CD4-positive, alpha-beta T cell treated with Interleukin-17A for 4 hours (primary cell): ENCODE data around the gene KLF1.
"Not testable (repeated sequence)": the region's sequence is repeated elsewhere in the genome, so short reads cannot be mapped to it uniquely, and the experiment has no call there.

Experiments
- DNase-seq: peaks from one replicate; pipeline ENCODE4 v3.0.0-alpha.2; 2020; ENCODE audit warnings: mixed read lengths

KLF1 gene

DNA sequence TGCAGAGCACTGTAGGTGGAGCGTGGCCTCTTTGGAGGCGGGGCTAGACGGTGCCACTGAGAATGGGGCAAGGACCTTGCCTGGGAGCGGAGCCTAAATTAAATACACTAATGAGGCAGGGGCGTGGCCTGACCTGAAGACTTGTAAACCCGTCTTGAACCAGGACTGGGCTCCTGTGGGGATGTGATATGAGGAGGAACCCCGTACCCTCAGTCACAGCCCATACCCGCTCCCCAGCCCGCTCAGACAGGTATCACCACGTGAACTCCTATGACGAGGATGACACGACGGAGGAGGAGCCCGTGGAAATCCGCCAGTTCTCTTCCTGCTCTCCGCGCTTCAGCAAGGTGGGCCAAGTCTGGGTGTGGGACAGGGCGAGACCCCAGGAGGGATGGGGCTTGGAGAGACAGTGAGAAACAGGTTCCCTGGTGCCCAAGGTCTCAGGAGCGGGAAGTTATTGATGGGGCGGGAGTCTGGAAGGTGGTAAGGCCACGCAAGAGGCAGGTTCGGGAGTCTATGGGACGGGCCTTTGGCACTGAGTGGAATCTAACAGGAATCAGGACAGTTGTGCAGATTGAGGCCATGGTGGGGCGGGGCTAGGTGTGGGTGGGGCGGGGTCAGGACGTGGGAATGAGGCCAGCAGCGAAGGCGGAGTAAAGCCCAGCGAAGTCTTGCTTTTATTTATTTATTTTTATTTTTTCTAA, 20.4 kb downstream of the KLF1 start:
- no peak for DNase-seq

DNA sequence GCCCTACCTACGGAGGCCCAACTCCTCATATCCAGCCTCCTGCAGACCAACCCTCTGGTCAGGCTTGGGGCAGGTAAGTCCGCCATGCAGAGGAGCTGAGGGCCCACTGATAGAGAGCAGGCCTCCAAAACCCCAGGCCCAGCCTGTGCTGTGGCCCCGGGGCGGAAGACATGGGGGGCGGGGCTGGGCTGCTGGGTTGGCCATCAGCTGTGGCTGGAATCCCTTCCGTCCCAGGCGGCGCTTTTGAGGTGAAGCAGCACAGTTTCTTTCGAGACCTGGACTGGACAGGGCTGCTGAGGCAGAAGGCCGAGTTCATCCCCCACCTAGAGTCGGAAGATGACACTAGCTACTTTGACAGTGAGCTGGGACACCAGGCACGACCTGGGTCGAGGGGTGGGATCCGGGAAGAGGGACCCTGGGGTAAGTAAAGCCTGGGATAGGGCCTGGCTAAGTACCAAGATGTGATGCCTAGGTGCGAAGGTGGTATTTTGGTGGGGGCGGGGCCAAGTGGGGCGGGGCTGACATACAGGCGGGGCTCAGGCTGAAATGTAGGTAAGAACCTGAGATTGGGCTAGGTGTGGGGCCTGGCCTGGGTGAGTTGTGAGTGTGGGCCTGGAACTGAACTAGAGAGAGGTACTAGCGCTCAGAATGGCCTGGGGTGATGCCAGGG, 21.1 kb downstream of the KLF1 start:
- no peak for DNase-seq

DNA sequence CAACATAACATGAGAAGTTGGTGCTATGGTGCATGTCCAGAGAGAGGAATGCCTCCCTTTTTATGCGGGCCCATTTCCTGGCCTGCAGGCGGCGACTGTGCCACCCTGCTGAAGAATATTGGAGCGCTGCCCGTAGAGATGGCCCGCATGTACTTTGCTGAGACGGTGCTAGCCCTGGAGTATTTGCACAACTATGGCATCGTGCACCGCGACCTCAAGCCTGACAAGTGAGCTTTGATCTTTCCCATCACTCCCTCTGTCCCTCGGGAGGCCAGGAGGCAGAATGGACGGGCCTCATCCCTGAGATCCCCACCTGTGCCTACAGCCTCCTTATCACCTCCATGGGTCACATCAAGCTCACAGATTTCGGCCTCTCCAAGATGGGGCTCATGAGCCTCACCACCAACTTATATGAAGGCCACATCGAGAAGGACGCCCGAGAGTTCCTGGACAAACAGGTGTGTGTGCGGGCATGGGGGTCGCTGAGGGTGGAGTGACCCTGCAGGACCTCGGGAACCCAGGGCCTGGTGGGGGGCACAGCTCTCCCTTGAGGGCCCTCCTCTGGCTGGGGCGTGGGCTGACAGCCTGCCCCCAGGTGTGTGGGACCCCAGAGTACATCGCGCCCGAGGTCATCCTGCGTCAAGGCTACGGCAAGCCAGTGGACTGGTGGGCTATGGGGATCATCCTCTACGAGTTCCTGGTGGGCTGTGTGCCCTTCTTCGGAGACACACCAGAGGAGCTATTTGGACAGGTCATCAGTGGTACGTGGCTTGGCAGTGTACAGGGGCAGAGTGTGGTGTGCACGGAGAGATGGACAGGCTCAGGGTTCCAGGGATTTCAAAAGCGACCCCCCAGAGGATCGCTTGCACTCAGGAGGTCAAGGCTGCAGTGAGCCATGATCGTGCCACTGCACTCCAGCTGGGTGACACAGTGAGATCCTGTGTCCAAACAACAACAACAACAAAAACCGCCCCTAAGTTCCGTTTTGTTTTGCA, 22.0 kb downstream of the KLF1 start:
- DNase-seq: no peak

DNA sequence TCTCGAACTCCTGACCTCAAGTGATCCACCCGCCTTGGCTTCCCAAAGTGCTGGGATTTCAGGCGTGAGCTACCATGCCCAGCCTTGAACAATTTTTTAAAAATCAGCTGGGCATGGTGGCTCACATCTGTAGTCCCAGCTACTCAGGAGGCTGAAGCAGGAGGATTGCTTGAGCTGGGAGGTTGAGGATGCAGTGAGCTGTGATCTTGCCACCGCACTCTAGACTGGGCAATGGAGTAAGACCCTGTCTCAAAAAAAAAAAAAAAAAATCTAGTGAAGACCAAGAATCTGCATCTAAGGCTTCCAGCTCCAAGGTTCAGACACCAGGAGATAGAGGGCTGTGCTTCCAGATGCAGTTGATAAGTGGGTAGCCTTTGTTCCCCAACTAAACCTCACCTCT, 22.9 kb downstream of the KLF1 start:
- DNase-seq: no peak

DNA sequence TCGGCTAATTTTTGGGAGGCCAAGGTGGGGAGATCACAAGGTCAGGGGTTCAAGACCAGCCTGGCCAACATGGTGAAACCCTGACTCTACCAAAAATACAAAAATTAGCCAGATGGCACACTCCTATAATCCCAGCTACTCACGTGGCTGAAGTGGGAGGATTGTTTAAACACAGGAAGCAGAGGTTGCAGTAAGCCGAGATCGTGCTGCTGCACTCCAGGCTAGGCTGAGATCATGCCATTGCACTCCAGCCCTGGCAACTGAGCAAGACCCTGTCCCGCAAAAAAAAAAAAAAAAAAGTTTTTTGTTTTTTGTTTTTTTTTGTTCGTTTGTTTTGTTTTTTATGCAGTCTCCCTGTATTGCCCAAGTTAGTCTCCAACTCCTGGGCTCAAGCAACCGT, 27.5 kb downstream of the KLF1 start:
- DNase-seq: no peak

DNA sequence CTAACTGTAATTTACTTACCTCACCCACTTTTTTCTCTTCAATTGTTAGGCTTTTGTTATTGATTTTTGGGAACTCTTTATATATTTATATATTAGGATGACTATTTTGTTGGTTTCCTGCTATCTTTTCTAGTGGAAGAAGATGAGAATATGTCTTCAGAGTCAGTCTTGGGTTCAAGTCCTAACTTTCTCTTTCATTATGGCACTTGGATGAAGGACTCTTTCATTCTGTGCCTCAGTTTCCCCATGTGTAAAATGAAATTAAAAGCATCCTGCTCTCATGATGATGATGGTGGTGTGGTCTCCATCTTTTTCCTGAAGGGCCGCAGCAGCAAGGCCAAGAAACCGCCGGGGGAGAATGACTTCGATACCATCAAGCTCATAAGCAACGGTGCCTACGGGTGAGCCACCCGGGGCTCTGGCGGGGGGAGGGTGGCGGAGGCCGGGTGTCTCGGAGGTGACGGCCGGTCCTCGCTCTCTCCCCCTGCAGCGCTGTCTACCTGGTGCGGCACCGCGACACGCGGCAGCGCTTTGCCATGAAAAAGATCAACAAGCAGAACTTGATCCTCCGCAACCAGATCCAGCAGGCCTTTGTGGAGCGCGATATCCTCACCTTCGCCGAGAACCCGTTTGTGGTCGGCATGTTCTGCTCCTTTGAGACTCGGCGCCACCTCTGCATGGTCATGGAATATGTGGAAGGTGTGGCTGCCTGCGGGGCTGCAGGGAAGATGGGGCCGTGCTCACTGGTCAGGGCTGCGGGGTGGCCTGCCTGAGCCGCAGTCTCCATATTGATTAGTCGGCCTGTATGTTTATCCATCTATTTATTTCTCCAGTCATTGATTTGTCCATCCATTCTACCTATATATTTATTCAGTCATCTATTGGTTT, 28.7 kb downstream of the KLF1 start:
- DNase-seq: no peak

DNA sequence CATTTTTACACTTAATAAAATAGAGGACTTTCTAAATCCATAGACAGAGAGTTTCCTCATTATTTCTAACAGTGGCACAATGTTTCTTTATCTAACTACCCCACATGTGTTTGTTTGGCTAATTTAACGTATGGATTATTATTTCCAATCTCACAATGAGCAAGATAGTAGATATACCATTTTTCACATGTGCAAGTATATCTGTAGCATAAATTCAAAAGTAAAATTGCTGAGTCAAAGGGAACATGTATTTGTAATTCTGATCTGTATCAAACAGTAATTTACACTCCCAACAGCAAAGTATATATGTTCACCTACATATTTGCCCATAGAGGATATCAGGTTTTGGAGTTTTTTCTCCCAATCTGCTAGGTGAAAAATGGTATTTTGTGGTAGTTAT, 30.3 kb downstream of the KLF1 start:
- DNase-seq: no peak

DNA sequence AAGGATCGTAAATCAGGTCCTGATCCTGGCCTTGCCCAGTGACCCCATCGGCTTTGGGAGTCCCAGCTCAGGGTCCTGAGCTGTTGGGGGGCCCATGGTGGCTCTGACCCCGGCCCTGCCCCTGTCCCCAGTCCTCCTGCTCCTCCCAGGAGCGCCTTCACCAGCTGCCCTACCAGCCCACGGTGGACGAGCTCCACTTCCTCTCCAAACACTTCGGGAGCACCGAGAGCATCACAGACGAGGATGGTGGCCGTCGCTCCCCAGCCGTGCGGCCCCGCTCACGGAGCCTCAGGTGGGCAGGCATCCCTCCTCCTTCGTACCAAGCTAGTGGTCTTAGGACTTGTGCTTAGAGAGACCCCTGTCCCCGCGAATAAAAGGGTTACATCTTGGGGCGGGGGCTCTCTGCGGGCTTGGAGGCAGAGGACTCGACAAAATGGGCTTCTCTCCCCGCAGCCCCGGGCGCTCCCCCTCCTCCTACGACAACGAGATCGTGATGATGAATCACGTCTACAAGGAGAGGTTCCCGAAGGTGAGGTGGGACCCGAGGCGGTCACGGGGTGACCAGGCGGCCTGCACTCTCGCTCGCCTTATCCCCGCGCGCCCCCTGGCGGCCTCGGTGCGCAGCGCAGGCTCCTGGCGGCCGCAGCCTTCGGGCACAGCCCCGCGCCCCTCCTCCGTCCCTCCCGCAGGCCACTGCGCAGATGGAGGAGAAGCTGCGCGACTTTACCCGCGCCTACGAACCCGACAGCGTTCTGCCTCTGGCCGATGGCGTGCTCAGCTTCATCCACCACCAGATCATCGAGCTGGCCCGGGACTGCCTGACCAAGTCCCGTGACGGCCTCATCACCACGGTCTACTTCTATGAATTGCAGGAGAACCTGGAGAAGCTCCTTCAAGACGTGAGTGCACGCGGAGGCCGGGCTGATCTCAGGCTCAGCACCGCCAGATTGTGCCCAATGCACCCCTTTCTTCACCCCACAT, 39.6 kb downstream of the KLF1 start:
- DNase-seq: peak; percentile 85

DNA sequence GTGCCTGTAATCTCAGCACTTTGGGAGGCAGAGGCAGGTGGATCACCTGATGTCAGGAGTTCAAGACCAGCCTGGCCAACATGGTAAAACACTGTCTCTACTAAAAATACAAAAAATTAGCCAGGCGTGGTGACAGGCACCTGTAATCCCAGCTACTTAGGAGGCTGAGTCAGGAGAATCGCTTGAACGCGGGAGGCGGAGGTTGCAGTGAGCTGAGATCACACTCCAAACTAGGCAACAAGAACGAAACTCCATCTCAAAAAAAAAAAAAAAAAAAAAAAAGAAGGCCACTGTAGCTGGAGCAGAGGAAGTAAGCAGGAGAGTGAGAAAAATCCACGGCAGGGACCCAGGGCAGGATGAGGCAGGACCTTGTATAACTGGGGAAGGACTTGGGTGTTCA, 40.4 kb downstream of the KLF1 start:
- not testable (repeated sequence) for DNase-seq

DNA sequence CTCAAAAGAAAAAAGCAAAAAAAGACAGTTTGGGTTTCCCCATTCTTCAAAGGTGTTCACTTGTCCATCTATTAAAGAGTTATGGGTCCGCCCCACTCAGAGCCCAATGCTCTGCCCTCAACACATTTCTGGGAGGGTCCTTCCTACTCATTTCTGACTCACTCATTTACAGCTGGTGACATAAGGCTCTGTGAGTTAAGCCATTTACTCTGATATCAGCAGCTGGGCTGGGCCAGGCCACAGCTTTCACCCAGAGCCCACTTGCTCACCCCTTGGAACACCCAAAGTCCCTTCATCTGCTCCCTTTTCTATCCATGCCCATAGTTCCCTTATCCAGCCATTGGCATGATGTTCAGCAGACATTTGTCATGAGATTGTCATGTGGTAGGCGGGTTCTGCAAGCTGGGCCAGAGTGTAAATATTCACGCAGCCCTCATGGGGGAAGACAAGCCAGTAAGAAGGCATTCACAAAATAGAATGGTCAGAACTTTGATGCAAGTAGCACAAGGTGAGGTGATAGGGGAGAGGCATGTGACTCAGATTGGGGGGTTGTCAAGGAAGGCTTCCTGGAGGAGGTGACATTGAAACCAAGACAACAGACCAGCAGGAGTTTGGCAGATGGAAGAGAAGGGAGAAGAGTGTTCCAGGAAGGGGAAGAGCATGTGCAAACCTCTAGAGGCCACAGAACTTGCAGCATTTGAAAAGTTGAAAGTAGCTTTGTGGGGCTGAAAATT, 42.8 kb downstream of the KLF1 start:
- no peak for DNase-seq

DNA sequence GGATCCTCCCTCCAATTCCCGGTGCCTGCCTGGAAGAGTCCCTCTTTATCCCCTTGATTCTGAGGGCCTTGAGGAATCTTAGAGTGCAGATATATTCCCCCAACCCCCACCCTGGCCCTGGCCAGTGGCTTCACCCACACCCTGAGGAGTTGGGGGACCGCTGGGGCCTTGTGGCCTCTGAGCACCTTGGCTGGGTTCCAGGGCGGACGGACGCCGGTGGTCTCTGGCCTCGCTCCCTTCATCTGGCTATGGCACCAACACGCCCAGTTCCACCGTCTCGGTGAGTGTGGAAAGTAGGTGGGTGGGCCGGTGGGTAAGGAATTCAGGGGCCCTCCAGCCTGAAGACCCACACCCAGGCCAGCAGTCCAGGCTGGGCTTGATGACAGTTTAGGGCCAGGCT, 43.7 kb downstream of the KLF1 start:
- no peak for DNase-seq

DNA sequence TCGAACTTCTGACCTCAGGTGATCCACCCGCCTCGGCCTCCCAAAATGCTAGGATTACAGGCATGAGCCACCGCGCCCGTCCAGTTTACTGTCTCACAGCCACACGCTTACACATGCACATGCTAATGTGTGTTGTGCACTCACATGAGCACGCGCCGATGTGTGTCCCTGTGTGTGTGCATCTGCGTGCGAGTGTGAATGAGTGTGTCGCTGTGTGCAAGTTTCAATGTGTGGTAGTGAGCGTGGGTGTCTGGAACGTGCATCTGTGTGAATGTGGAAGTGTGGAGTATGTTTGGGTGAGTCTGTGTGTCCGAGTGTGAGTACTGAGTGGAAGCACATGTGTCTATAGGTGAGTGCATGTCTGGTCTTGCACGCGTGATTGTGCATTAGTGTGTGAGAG, 44.5 kb downstream of the KLF1 start:
- DNase-seq: no peak

DNA sequence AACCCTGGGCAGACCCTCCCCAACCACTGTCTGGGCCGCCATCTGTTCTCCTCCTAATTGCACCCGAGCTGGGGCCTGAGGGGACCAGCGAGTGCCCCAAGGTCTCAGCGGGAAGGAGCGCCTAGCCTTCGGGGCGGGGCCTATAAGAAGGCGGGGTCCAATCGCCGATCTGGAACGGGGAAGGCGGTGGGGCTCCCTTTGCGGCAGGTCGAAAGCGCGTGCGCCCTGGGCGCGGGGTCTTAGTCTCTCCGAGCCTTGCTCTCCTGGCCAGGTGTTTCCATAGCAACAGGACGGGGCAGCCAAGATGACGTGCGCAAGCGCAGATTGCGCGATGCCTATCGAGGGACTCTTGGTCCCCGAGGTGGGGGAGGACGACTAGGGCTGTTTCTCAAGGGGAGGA, 45.9 kb downstream of the KLF1 start:
- peak; percentile 21 for DNase-seq

DNA sequence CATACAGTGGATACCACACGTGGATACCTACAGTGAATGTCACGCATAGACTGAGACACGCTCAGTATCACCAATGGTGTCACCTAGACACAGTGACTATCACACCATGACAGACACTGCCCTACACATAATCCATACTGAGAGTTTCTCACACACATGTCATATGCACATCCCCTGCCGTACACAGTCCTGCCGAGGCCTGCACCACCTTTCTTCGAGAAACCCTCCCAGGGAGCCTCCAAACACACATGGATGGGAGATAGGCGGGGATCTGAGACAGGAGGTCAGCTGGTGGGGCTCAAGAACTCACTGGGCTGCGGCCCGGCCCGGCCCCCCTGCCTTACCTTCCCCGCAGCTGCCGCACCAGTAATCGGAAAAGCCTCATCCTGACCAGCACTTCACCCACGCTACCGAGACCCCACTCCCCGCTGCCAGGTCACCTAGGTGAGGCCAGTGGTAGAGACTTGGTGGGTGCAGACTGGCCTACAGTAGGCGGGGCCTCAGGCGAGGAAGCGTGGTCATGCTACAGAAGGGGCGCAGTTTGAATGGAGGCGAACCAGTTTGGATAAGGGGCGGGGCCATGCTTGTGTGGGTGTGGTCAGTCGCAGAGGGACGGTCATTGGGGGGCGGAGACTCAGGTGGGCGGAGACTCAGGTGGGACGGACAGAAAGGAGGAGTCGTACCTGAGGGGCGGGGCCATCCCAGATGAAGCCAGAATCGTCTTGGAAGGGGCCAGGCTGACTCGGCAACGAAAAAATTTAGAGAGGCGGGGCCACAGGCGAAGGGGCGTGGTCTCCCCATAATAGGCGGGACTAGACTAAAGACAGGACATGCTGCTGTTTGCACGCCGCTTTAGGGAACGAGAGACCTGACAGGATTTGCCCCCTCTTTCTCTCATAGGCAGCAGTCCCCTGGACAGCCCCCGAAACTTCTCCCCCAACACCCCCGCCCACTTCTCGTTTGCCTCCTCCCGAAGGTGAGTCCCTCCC, 46.6 kb downstream of the KLF1 start:
- peak; percentile 15 for DNase-seq

DNA sequence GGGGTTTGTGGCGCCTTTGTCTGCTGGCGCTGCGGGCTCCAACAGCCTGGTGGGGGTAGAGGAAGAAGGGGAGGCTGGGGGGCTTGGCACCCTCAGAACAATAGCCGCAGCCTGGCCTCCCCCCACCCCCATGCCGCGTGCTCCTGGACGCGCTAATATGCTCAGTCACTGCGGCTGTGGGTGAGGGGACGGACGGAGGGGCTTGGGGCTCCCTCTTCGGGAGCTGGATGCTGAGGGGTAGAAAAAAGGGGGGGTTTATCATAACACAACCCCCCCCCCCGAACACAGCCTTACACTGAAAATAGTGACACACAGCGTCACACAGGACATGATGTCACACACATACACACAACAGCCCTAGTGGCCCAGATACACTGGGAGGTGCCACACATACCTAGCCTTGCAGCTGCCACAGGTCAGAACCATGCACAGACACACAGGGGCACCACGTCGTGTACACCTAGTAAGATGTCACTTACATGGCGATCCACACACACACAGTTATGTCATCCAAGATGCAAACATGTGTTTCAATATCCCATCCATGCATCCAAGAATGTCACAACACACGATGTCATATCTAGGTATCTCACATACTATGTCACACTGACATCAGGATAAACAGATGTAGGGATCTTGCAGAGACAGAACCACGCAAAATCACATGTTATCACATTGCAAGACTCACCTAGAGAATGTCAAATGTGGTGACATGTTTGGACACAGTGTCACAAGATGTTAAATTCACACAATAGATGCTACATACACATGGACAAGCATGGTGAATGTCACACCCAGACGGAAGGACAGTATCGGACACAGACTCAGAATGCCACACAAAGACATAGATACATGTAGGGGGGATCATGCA, 47.9 kb downstream of the KLF1 start:
- DNase-seq: peak; percentile 15

DNA sequence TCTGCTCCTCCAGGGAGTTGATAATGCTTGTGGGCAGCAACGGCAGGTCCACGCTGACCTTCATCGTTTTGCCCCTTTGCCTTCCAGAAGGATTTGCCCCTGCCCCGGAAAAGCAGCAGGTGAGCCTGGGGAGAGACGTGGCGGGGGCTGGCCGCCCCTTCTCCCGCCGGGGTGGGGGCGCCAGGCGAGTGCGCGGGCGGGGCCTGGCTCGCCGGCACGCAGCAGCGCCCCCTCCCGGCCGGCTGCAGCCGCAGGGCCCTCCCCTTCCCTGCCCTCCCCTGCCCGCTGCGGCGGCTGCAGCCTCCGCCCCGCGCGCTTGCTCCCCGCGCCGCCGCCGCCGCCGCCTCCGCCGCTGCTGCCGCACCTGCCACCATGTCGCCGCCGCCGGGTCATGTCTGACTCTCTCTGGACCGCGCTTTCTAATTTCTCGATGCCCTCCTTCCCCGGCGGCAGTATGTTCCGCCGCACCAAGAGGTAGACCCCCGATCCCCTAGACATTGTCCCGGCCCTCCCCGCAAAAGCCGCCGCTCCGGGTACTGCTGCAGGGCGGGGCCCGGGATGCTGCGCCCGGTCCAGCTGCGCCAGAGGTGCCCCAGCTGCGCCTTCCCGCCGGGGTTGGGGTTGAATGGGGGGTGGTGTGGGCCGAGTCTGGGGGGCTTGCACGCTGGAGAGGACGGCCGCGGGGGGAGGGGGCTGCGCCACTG, 48.7 kb downstream of the KLF1 start, which contains the start of gene MAST1:
TSS of gene MAST1 (plus strand) at position 334 of the 704 bp plus-strand sequence. CDS start at position 392, 58 bp downstream.
- peak; percentile 58 for DNase-seq

DNA sequence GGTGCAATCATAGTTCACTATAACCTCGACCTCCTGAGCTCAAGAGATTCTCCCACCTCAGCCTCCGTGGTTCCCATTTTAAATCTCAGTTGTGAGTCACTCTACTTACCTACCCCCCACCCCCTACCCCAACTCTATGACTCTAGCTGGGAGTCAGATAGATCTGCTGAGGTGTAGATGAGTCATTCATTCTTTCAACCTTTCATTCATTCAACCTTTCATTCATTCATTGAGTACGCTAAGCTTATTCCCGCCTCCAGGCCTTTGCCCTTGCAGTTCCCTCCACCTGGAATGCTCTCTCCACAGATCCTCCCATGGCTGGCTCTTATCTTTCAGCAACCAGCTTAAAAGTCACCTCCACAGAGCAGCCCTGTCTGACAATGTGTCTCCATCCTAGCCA, 49.8 kb downstream of the KLF1 start:
- no peak for DNase-seq

DNA sequence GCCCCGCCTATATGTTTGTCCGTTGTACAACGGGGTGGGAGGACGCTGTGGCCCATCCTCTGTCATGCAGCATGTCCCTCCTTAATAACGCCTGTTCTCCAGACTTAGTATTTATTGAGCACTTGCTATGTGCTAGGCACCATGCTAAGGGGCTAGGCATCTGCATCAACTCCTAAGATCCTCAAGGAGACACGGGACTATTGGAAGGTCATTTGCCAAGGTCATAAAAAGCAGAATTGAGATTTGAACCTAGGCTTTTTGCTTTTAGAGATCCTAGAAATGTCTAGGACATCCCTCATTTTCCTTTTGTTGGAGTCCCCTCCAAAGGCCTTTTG, 50.5 kb downstream of the KLF1 start:
- no peak for DNase-seq
